ENCODE data around the gene CBR1. TPM values are rescaled to one million over a fixed set of nuclear protein-coding genes. Genes with fewer than 3 reads are reported as not detected.
"Not testable (repeated sequence)": the region's sequence is repeated elsewhere in the genome, so short reads cannot be mapped to it uniquely, and the experiment has no call there.

The CBR1 gene
- total and polyA plus RNA-seq, 5 donors from 2014 or later: 9.8 to 72.0 (median 60.5) TPM

DNA sequence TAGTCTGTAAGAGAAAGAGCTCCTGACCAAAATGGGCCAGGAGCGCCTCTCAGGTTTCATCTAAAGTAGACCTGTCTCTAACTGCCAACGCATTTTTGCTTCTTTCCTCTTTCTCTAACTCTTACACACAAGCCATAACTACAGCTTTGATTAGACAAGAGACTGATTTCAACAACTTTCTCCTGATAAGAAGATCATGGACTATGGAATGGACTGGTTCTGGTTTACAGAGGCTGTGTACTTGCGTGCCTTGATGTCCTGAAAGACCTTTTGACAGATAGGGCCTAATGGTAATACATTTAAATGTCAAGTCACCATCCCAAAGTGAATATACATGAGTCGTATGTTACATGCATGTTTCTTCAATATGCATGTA lies 5.8 kb upstream of the CBR1 start:
- H3K27me3 Mint-ChIP-seq: peaks cover 18% of the 10 kb centered on the region
- H3K4me3 ChIP-seq (ENCODE audit: low read depth, low read length): no peak overlapping the region

DNA sequence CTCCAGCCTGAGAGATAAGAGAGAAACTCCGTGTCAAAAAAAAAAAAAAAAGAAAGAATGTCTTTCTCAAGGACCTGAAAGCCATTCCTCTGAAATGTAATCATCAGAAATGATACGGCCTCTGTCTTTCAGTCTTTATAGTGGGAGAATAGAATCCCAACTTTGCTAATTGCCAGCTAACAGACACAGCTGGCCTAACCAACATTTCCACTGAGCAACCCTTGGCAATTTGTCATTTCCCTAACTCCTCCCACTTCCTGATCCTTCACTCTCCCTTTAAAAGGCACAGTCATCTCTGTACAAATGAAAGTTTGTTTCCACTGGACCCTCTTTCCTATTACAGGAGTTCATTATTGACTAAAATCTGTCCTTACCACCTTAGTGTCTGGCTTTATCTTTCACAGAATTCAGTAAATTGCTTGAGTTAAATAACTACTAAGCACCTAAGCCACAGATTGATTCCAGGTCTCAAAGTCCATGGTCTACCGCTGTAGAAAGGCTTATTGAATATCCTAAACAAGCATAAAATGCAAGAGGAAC lies 4.3 kb upstream of the CBR1 start:
- Histone ChIP-seq H3K27ac (ENCODE audit: insufficient read depth, low read length, poor library complexity, severe bottlenecking) (no peak overlapping the region), H3K27me3 (ENCODE audit: control insufficient read depth, insufficient read depth, low read length) (no peaks in the 10 kb centered on the region), H3K4me1 (ENCODE audit: control insufficient read depth, insufficient read depth, low read length, poor library complexity, severe bottlenecking) (peaks cover 20% of the 10 kb centered on the region), H3K36me3 (ENCODE audit: control insufficient read depth, insufficient read depth, low read length) (no peaks in the 10 kb centered on the region), H3K9me3 (ENCODE audit: control insufficient read depth in 2 of 2, low read length in 2 of 2) (peaks cover 0 to 6% of the 10 kb centered on the region in 2 experiments), H3K4me3 (ENCODE audit: low read depth, low read length) (no peak overlapping the region)
- ATAC-seq (ENCODE audit: low read depth in 2 of 2): no peak
- Mint-ChIP-seq H3K36me3 (no peaks in the 10 kb centered on the region), H3K27me3 (peaks cover 12% of the 10 kb centered on the region), H3K4me1 (peaks cover 6 to 17% (median 11%) of the 10 kb centered on the region in 4 donors), H3K9me3 (peaks cover 0 to 6% (median 3%) of the 10 kb centered on the region in 7 donors), H3K27ac (no peak overlapping the region), H3K4me3 (peak overlapping the region in 2 of 4 donors; percentile 27 to 64)
- DNase-seq: peak in 1 of 3 donors; percentile 40

More for the DNA sequence above, 5.8 kb upstream of the CBR1 start:
- Mint-ChIP-seq H3K36me3 (no peaks in the 10 kb centered on the region), H3K9me3 (peaks cover 0 to 5% (median 2%) of the 10 kb centered on the region in 7 donors), H3K4me1 (peaks cover 0 to 15% (median 7%) of the 10 kb centered on the region in 4 donors), H3K4me3 (peak overlapping the region in 2 of 4 donors; percentile 48 to 86), H3K27ac (no peak overlapping the region)
- H3K27ac ChIP-seq (ENCODE audit: insufficient read depth, low read length, poor library complexity, severe bottlenecking): no peak overlapping the region
- H3K4me1 ChIP-seq (ENCODE audit: control insufficient read depth, insufficient read depth, low read length, poor library complexity, severe bottlenecking): peaks cover 19% of the 10 kb centered on the region
- ATAC-seq (ENCODE audit: low read depth in 2 of 2) (no peak), DNase-seq (no peak)
- H3K36me3 ChIP-seq (ENCODE audit: control insufficient read depth, insufficient read depth, low read length): no peaks in the 10 kb centered on the region
- H3K27me3 ChIP-seq (ENCODE audit: control insufficient read depth, insufficient read depth, low read length): no peaks in the 10 kb centered on the region
- peaks cover 0 to 4% of the 10 kb centered on the region in 2 experiments for H3K9me3 ChIP-seq (ENCODE audit: control insufficient read depth in 2 of 2, low read length in 2 of 2)

DNA sequence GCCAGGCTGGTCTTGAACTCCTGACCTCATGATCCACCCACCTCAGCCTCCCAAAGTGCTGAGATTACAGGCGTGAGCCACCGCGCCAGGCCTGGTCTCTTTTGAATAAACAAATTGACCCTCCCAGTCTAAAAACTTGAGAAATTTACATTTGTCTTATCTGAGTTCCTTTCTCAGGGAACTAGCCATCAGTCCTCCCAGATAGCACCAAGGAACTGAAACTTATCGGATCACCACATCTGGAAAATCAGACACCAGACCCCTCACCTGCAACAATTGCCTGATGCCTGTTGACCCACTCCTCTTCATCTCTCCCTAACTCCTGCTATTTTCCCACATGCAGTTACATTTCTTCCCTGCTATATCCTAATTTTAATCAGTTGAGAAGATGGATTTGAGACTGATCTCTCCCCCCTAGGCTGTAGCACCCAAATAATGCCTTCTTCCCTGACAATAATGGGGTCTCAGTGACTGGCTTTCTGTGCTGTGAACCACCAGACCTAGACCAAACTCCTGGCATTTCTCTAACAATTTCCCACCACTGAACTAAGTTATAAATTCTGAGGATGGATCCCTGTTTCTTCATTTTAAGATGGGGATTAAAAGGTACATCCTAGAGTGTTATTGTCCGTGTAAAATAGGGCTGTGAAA lies 951 bp upstream of the CBR1 start:
- no peak for ATAC-seq (ENCODE audit: low read depth in 2 of 2)
- H3K36me3 Mint-ChIP-seq: peaks cover 15% of the 10 kb centered on the region
- Histone ChIP-seq H3K9me3 (ENCODE audit: control insufficient read depth in 2 of 2, low read length in 2 of 2) (peaks cover 0 to 6% of the 10 kb centered on the region in 2 experiments), H3K36me3 (ENCODE audit: control insufficient read depth, insufficient read depth, low read length) (peaks cover 18% of the 10 kb centered on the region), H3K27me3 (ENCODE audit: control insufficient read depth, insufficient read depth, low read length) (no peaks in the 10 kb centered on the region), H3K4me3 (ENCODE audit: low read depth, low read length) (peak overlapping the region; percentile 63), H3K4me1 (ENCODE audit: control insufficient read depth, insufficient read depth, low read length, poor library complexity, severe bottlenecking) (peaks cover 26% of the 10 kb centered on the region), H3K27ac (ENCODE audit: insufficient read depth, low read length, poor library complexity, severe bottlenecking) (peak overlapping the region; percentile 56)
- peak overlapping the region in 2 of 3 donors; percentile 82 to 91 for H3K27ac Mint-ChIP-seq
- peak overlapping the region; percentile 89 to 90 (median 90) for H3K4me3 Mint-ChIP-seq
- peaks cover 3% of the 10 kb centered on the region for H3K27me3 Mint-ChIP-seq
- no peak for DNase-seq
- peaks cover 15 to 43% (median 30%) of the 10 kb centered on the region in 4 donors for H3K4me1 Mint-ChIP-seq
- peaks cover 0 to 6% (median 3%) of the 10 kb centered on the region in 7 donors for H3K9me3 Mint-ChIP-seq

DNA sequence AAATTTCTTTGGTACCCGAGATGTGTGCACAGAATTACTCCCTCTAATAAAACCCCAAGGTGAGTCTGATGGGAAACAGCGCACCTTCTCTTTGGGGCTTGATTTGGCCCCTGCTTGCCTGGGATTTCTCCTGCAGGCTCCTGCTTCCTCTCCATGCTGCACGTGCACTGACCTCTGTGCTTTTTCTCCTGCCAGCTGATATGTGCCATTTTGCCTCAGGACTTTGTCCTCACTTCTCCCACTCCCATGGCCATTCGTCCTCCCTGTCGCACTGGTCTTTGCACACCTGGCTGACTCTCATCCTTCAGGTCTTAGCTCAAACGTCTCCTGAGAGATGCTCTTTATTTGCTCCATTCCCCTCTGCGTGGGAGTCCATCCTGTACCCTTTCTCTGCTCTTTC lies 1.2 kb downstream of the CBR1 start:
- no peak for ATAC-seq (ENCODE audit: low read depth in 2 of 2)
- Mint-ChIP-seq H3K9me3 (peaks cover 0 to 6% (median 3%) of the 10 kb centered on the region in 7 donors), H3K27me3 (no peaks in the 10 kb centered on the region), H3K36me3 (peaks cover 20% of the 10 kb centered on the region), H3K4me1 (peaks cover 20 to 44% (median 36%) of the 10 kb centered on the region in 4 donors), H3K4me3 (peak overlapping the region; percentile 89 to 90 (median 90)), H3K27ac (peak overlapping the region; percentile 26 to 79 (median 66))
- Histone ChIP-seq H3K9me3 (ENCODE audit: control insufficient read depth in 2 of 2, low read length in 2 of 2) (peaks cover 0 to 6% of the 10 kb centered on the region in 2 experiments), H3K27me3 (ENCODE audit: control insufficient read depth, insufficient read depth, low read length) (no peaks in the 10 kb centered on the region), H3K4me3 (ENCODE audit: low read depth, low read length) (peak overlapping the region; percentile 74), H3K36me3 (ENCODE audit: control insufficient read depth, insufficient read depth, low read length) (peaks cover 18% of the 10 kb centered on the region), H3K27ac (ENCODE audit: insufficient read depth, low read length, poor library complexity, severe bottlenecking) (no peak overlapping the region), H3K4me1 (ENCODE audit: control insufficient read depth, insufficient read depth, low read length, poor library complexity, severe bottlenecking) (peaks cover 26% of the 10 kb centered on the region)
- DNase-seq: no peak

DNA sequence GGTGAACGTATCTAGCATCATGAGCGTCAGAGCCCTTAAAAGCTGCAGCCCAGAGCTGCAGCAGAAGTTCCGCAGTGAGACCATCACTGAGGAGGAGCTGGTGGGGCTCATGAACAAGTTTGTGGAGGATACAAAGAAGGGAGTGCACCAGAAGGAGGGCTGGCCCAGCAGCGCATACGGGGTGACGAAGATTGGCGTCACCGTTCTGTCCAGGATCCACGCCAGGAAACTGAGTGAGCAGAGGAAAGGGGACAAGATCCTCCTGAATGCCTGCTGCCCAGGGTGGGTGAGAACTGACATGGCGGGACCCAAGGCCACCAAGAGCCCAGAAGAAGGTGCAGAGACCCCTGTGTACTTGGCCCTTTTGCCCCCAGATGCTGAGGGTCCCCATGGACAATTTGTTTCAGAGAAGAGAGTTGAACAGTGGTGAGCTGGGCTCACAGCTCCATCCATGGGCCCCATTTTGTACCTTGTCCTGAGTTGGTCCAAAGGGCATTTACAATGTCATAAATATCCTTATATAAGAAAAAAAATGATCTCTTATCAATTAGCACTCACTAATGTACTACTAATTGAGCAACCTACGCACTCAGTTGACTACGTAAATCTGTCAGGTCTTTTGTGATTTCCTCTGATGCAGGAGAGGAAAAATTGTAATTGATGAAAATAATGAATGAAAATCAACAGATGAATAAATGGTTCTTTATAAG lies 2.8 kb downstream of the CBR1 start:
- Histone ChIP-seq H3K4me3 (ENCODE audit: low read depth, low read length) (no peak overlapping the region), H3K27me3 (ENCODE audit: control insufficient read depth, insufficient read depth, low read length) (no peaks in the 10 kb centered on the region), H3K4me1 (ENCODE audit: control insufficient read depth, insufficient read depth, low read length, poor library complexity, severe bottlenecking) (peaks cover 26% of the 10 kb centered on the region), H3K36me3 (ENCODE audit: control insufficient read depth, insufficient read depth, low read length) (peaks cover 18% of the 10 kb centered on the region), H3K9me3 (ENCODE audit: control insufficient read depth in 2 of 2, low read length in 2 of 2) (peaks cover 0 to 6% of the 10 kb centered on the region in 2 experiments), H3K27ac (ENCODE audit: insufficient read depth, low read length, poor library complexity, severe bottlenecking) (no peak overlapping the region)
- DNase-seq (no peak), ATAC-seq (ENCODE audit: low read depth in 2 of 2) (no peak)
- Mint-ChIP-seq H3K27me3 (no peaks in the 10 kb centered on the region), H3K4me1 (peaks cover 28 to 59% (median 42%) of the 10 kb centered on the region in 4 donors), H3K9me3 (peaks cover 0 to 5% (median 3%) of the 10 kb centered on the region in 7 donors), H3K4me3 (peak overlapping the region in 2 of 4 donors; percentile 89), H3K36me3 (peaks cover 20% of the 10 kb centered on the region), H3K27ac (no peak overlapping the region)

DNA sequence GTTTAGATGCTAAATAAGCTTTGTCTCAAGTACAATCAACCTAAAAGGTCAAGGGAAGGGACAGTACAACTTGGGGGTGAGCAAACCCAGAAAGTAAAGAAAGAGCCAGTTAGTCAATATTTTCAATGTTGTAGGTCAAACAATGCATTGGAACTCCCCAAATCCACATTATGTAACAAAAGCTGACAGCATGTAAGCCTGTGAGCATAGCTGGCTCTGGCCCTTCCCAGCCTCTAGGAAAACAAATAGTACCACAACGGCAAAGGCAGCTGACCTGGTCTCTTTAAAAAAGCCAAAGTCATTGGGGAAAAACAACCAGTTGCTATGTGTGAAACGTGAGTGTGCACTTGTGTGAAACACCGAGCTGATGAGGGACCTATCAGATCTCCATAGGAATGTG lies 3.4 kb downstream of the CBR1 start:
- peaks cover 20% of the 10 kb centered on the region for H3K36me3 Mint-ChIP-seq
- Histone ChIP-seq H3K27me3 (ENCODE audit: control insufficient read depth, insufficient read depth, low read length) (no peaks in the 10 kb centered on the region), H3K27ac (ENCODE audit: insufficient read depth, low read length, poor library complexity, severe bottlenecking) (no peak overlapping the region), H3K4me1 (ENCODE audit: control insufficient read depth, insufficient read depth, low read length, poor library complexity, severe bottlenecking) (peaks cover 26% of the 10 kb centered on the region), H3K36me3 (ENCODE audit: control insufficient read depth, insufficient read depth, low read length) (peaks cover 18% of the 10 kb centered on the region), H3K9me3 (ENCODE audit: control insufficient read depth in 2 of 2, low read length in 2 of 2) (peaks cover 0 to 6% of the 10 kb centered on the region in 2 experiments), H3K4me3 (ENCODE audit: low read depth, low read length) (no peak overlapping the region)
- DNase-seq (no peak), ATAC-seq (ENCODE audit: low read depth in 2 of 2) (no peak)
- H3K4me3 Mint-ChIP-seq: peak overlapping the region in 1 of 4 donors; percentile 46
- H3K4me1 Mint-ChIP-seq: peaks cover 28 to 63% (median 42%) of the 10 kb centered on the region in 4 donors
- H3K27ac Mint-ChIP-seq: no peak overlapping the region
- H3K9me3 Mint-ChIP-seq: peaks cover 0 to 5% (median 3%) of the 10 kb centered on the region in 7 donors
- H3K27me3 Mint-ChIP-seq: no peaks in the 10 kb centered on the region

DNA sequence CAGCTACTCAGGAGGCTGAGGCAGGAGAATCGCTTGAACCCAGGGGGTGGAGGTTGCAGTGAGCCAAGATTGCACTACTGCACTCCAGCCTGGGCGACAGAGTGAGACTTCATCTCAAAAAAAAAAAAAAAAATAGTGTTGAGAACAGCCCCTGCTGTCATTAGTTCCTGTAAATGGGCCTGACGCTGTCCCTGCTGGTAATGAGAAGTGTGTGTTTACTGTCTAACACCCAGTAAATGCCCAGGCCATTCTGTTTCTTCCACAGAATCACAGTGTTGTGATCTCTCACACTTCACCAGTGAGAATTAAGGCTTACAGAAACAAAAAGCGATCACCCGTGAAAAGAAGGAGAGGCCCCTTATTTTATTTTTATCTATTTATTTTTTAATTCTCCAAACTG lies 4.1 kb downstream of the CBR1 start:
- not testable (repeated sequence) for ATAC-seq (ENCODE audit: low read depth in 2 of 2); H3K27ac ChIP-seq (ENCODE audit: insufficient read depth, low read length, poor library complexity, severe bottlenecking); H3K27me3 Mint-ChIP-seq; DNase-seq; H3K4me3 ChIP-seq (ENCODE audit: low read depth, low read length); H3K4me3 Mint-ChIP-seq; H3K9me3 Mint-ChIP-seq; H3K9me3 ChIP-seq (ENCODE audit: control insufficient read depth in 2 of 2, low read length in 2 of 2); H3K27me3 ChIP-seq (ENCODE audit: control insufficient read depth, insufficient read depth, low read length)
- peaks cover 28 to 70% (median 47%) of the 10 kb centered on the region in 4 donors for H3K4me1 Mint-ChIP-seq
- H3K27ac Mint-ChIP-seq: peak overlapping the region in 1 of 3 donors; percentile 81
- peaks cover 18% of the 10 kb centered on the region for H3K36me3 ChIP-seq (ENCODE audit: control insufficient read depth, insufficient read depth, low read length)
- peaks cover 20% of the 10 kb centered on the region for H3K36me3 Mint-ChIP-seq
- peaks cover 26% of the 10 kb centered on the region for H3K4me1 ChIP-seq (ENCODE audit: control insufficient read depth, insufficient read depth, low read length, poor library complexity, severe bottlenecking)
